PC-3 (cell line): ENCODE measurements around the gene TMA7. TPM values are rescaled to one million over a fixed set of nuclear protein-coding genes. Genes with fewer than 3 reads are reported as not detected.

Experiments
- ATAC-seq: fragments of 200-7000 bp; cut with Tn5 transposase; 2 replicates; pipeline ENCODE4 v1.9.1; 2020; ENCODE audit warnings: mild to moderate bottlenecking, moderate library complexity
- BruUV-seq: library from RNA; stranded (reverse); fragments of 400-500 nt; replicated peaks from 2 replicates; lab custom pipeline; 2021; lab: Mats Ljungman, UMichigan
- CTCF ChIA-PET: fragments of 300-600 bp; sonication (Branson Sonifier 250); formaldehyde crosslinking; loops from one replicate; lab custom pipeline; 2022; ENCODE audit warnings: antibody characterized with exemption; lab: Charles Lee
- POLR2A ChIA-PET: fragments of 300-600 bp; sonication (Branson Sonifier 250); formaldehyde crosslinking; loops from one replicate; lab custom pipeline; 2022; ENCODE audit warnings: antibody characterized with exemption; ENCODE audit not compliant: unreplicated experiment; lab: Charles Lee
- DNase-seq: peaks from one replicate; pipeline ENCODE4 v3.0.0-alpha.2; 2015
- H2AFZ ChIP-seq: fragments of 300-600 bp; sonication (generic); 2 replicates; pipeline ENCODE4 v1.6.0; 2016; ENCODE audit warnings: antibody characterized with exemption, low read length
- H3F3A ChIP-seq: fragments of 300-600 bp; sonication (generic); one replicate; pipeline ENCODE4 v1.6.0; 2017; ENCODE audit warnings: antibody characterized with exemption, low read length, control low read depth, mild to moderate bottlenecking; ENCODE audit not compliant: unreplicated experiment
- H3K27ac ChIP-seq: fragments of 300-600 bp; sonication (generic); 2 replicates; pipeline ENCODE4 v1.5.1; 2016; ENCODE audit warnings: mild to moderate bottlenecking, low read length
- H3K27me3 ChIP-seq: fragments of 300-600 bp; sonication (generic); 2 replicates; pipeline ENCODE4 v1.6.1; 2016; ENCODE audit warnings: low read length, mixed read lengths
- H3K36me3 ChIP-seq: fragments of 300-600 bp; sonication (generic); 2 replicates; pipeline ENCODE4 v1.6.1; 2016; ENCODE audit warnings: low read depth, mixed run types, low read length, mixed read lengths
- H3K4me1 ChIP-seq: fragments of 300-600 bp; sonication (generic); 2 replicates; pipeline ENCODE4 v1.5.1; 2016; ENCODE audit warnings: low read length; ENCODE audit not compliant: insufficient read depth
- H3K4me2 ChIP-seq: fragments of 300-600 bp; sonication (generic); 2 replicates; pipeline ENCODE4 v1.6.0; 2016; ENCODE audit warnings: low read length
- H3K4me3 ChIP-seq: fragments of 300-600 bp; sonication (generic); 2 replicates; pipeline ENCODE4 v1.5.1; 2016; ENCODE audit warnings: mild to moderate bottlenecking, low read length, mixed read lengths
- H3K79me2 ChIP-seq: fragments of 300-600 bp; sonication (generic); 2 replicates; pipeline ENCODE4 v1.6.1; 2017; ENCODE audit warnings: low read length, mixed read lengths
- H3K9ac ChIP-seq: fragments of 300-600 bp; sonication (generic); 2 replicates; pipeline ENCODE4 v1.6.0; 2016; ENCODE audit warnings: mild to moderate bottlenecking, low read length
- H3K9me2 ChIP-seq: fragments of 300-600 bp; sonication (generic); replicated peaks from 2 replicates; pipeline ENCODE4 v1.6.1; 2016; ENCODE audit warnings: mixed run types, low read length, mixed read lengths
- H3K9me3 ChIP-seq: fragments of 300-600 bp; sonication (generic); 2 replicates; pipeline ENCODE4 v1.6.1; 2016; ENCODE audit warnings: low read length, mixed read lengths
- H4K20me1 ChIP-seq: fragments of 300-600 bp; sonication (generic); 2 replicates; pipeline ENCODE4 v1.6.1; 2016; ENCODE audit warnings: low read length, mixed read lengths
- CTCF ChIP-seq: fragments of 300-600 bp; sonication (generic); conservative IDR thresholded peaks from 2 replicates; pipeline ENCODE4 v1.5.1; 2017; ENCODE audit warnings: antibody characterized with exemption, low read depth, mild to moderate bottlenecking, low read length
- EZH2 ChIP-seq: fragments of 300-600 bp; sonication (generic); IDR thresholded peaks from one replicate; pipeline ENCODE4 v1.6.1; 2017; ENCODE audit warnings: antibody characterized with exemption, mild to moderate bottlenecking, low read length; ENCODE audit not compliant: unreplicated experiment
- EZH2phosphoT487 ChIP-seq: fragments of 300-600 bp; sonication (generic); IDR thresholded peaks from 2 replicates; pipeline ENCODE4 v1.6.1; 2018; ENCODE audit warnings: mild to moderate bottlenecking, antibody characterized with exemption, low read length, borderline replicate concordance
- intact Hi-C: fragments of 100-400 bp; cut with micrococcal nuclease; formaldehyde crosslinking; loops from 2 replicates; pipeline ENCODE4 v1.9.0; 2023
- total RNA-seq: library from RNA; depleted of rRNA; stranded (reverse); fragments of >200 nt; gene quantifications from 2 replicates; pipeline ENCODE4 v1.2.3, GENCODE V29; 2014

The TMA7 gene
- total RNA-seq, 1 experiment from 2014 or later: 517 TPM

- Histone ChIP-seq H3K4me3 (peak overlapping the region; percentile 83), H3K4me2 (peak overlapping the region; percentile 98), H3K36me3 (peaks cover 11% of the 10 kb centered on the region), H3K4me1 (peaks cover 25% of the 10 kb centered on the region), H4K20me1 (no peaks in the 10 kb centered on the region), H3K9me3 (no peaks in the 10 kb centered on the region), H3K27ac (peak overlapping the region; percentile 50), H3K27me3 (no peaks in the 10 kb centered on the region), H3K79me2 (peaks cover 19% of the 10 kb centered on the region), H2AFZ (peak overlapping the region; percentile 92), H3K9me2 (no peaks in the 10 kb centered on the region), H3K9ac (peak overlapping the region; percentile 68), H3F3A (no peaks in the 10 kb centered on the region)
- DNase-seq (peak; percentile 51), ATAC-seq (peak; percentile 49)
- POLR2A ChIA-PET: no interaction called here
- CTCF ChIA-PET: no interaction called here
- BruUV-seq: no TSS peak
- TF ChIP-seq EZH2: no peak
- TF ChIP-seq CTCF: no peak
- TF ChIP-seq EZH2phosphoT487: no peak
- intact Hi-C loops: no loop called here
These were observed 10.6 kb upstream of the TMA7 start for GRCh38 chr3:48429317-48429959.

- Histone ChIP-seq H3F3A (no peaks in the 10 kb centered on the region), H3K9me2 (no peaks in the 10 kb centered on the region), H3K4me1 (peaks cover 25% of the 10 kb centered on the region), H3K4me3 (peak within 1 kb of the TSS; percentile 83), H3K27ac (peak within 1 kb of the TSS; percentile 50), H2AFZ (peak within 1 kb of the TSS; percentile 92), H3K27me3 (no peaks in the 10 kb centered on the region), H3K79me2 (peaks cover 19% of the 10 kb centered on the region), H3K36me3 (peaks cover 13% of the 10 kb centered on the region), H4K20me1 (no peaks in the 10 kb centered on the region), H3K9me3 (no peaks in the 10 kb centered on the region), H3K9ac (peak within 1 kb of the TSS; percentile 68), H3K4me2 (peak within 1 kb of the TSS; percentile 98)
- ATAC-seq: peak; percentile 18
- TF ChIP-seq EZH2phosphoT487 (no peak), EZH2 (no peak), CTCF (no peak)
- intact Hi-C loops: no loop called here
- DNase-seq: peak; percentile 63
- BruUV-seq: TSS peak; percentile 20
- CTCF ChIA-PET: no interaction called here
- POLR2A ChIA-PET: no interaction called here
These were observed 9.9 kb upstream of the TMA7 start, which contains the start of gene PLXNB1 for GRCh38 chr3:48429960-48430707. Gene PLXNB1 (minus strand): TSS chr3:48430086. CDS start chr3:48424611, 5,475 bp downstream.

GRCh38 chr3:48430708-48431101, 9.4 kb upstream of the TMA7 start:
- ATAC-seq (no peak), DNase-seq (no peak)
- Histone ChIP-seq H3K9me3 (no peaks in the 10 kb centered on the region), H3K79me2 (peaks cover 23% of the 10 kb centered on the region), H3K36me3 (peaks cover 13% of the 10 kb centered on the region), H4K20me1 (no peaks in the 10 kb centered on the region), H3F3A (no peaks in the 10 kb centered on the region), H2AFZ (no peak overlapping the region), H3K27me3 (no peaks in the 10 kb centered on the region), H3K9me2 (no peaks in the 10 kb centered on the region), H3K4me2 (no peak overlapping the region), H3K9ac (no peak overlapping the region), H3K27ac (no peak overlapping the region), H3K4me3 (no peak overlapping the region), H3K4me1 (peaks cover 25% of the 10 kb centered on the region)
- no peak for TF ChIP-seq EZH2phosphoT487
- no peak for TF ChIP-seq EZH2
- no peak for TF ChIP-seq CTCF
- CTCF ChIA-PET: no interaction called here
- POLR2A ChIA-PET: no interaction called here
- no TSS peak for BruUV-seq
- intact Hi-C loops: no loop called here
